H1 (cell line): ENCODE data around the gene IFIT1. TPM values are rescaled to one million over a fixed set of nuclear protein-coding genes. Genes with fewer than 3 reads are reported as not detected.

ENCODE experiments used
- CHD1 ChIP-seq: IDR thresholded peaks from 2 replicates; pipeline ENCODE4 v1.6.1; 2012; ENCODE audit warnings: low read depth, low read length, improper control_type of control experiment
- GABPA ChIP-seq: IDR thresholded peaks from 2 replicates; pipeline ENCODE4 v1.6.1; 2011; ENCODE audit warnings: mild to moderate bottlenecking, low read length, moderate library complexity, borderline replicate concordance; ENCODE audit not compliant: insufficient read depth
- MAFK ChIP-seq: IDR thresholded peaks from 2 replicates; pipeline ENCODE4 v1.6.1; 2012; ENCODE audit warnings: low read depth, mild to moderate bottlenecking, improper control_type of control experiment, low read length
- PHF8 ChIP-seq: fragments of 200-600 bp; sonication (generic); conservative IDR thresholded peaks from 2 replicates; pipeline ENCODE4 v1.7.1; 2012; ENCODE audit warnings: low read depth, mild to moderate bottlenecking, inconsistent platforms, low read length, moderate library complexity
- SAP30 ChIP-seq: fragments of 300-600 bp; sonication (generic); IDR thresholded peaks from 2 replicates; pipeline ENCODE4 v1.7.1; 2012; ENCODE audit warnings: low read length, moderate library complexity, mild to moderate bottlenecking, inconsistent platforms; ENCODE audit not compliant: insufficient read depth, insufficient replicate concordance
- SIN3A ChIP-seq, 2 experiments: IDR thresholded peaks in 1 of 2; conservative IDR thresholded peaks in 1 of 2; 2 replicates each; pipeline ENCODE4 v1.6.1; 2011 to 2012; ENCODE audit warnings: low read length in 2 of 2, improper control_type of control experiment in 1 of 2, low read depth in 1 of 2, mild to moderate bottlenecking in 1 of 2
- SP1 ChIP-seq: IDR thresholded peaks from 2 replicates; pipeline ENCODE4 v1.6.1; 2011; ENCODE audit warnings: low read depth, low read length
- TEAD4 ChIP-seq: IDR thresholded peaks from 2 replicates; pipeline ENCODE4 v1.6.1; 2012; ENCODE audit warnings: low read depth, low read length, inconsistent platforms, mixed read lengths
- polyA plus RNA-seq, 7 experiments: library from polyadenylated mRNA; depleted of rRNA in 3 of 7; stranded (reverse) in 5 of 7; unstranded in 2 of 7; fragments of >200 nt in 5 of 7; fragments of 200-250 nt in 2 of 7; gene quantifications; 1 replicate in 5 of 7; 2 replicates in 1 of 7; 4 replicates in 1 of 7; pipeline versions ENCODE4 v1.2.1 to v1.2.3, GENCODE V29; 2011 to 2013; ENCODE audit warnings: missing spikeins in 2 of 7, mixed read lengths in 2 of 7
- total RNA-seq: library from RNA; stranded (reverse); fragmentation: NEBNext Ultra II Directional; extraction: Animal tissue kit (Norgen Biotek cat#: 25700); gene quantifications from 2 replicates; pipeline ENCODE4 v1.2.1, GENCODE V29; 2021

Gene IFIT1
- total and polyA plus RNA-seq, 2 of the 8 experiments (the other 6 are each of a cell fraction or from before 2014, with no cell fraction given) = 0.94 to 1.5 TPM

DNA sequence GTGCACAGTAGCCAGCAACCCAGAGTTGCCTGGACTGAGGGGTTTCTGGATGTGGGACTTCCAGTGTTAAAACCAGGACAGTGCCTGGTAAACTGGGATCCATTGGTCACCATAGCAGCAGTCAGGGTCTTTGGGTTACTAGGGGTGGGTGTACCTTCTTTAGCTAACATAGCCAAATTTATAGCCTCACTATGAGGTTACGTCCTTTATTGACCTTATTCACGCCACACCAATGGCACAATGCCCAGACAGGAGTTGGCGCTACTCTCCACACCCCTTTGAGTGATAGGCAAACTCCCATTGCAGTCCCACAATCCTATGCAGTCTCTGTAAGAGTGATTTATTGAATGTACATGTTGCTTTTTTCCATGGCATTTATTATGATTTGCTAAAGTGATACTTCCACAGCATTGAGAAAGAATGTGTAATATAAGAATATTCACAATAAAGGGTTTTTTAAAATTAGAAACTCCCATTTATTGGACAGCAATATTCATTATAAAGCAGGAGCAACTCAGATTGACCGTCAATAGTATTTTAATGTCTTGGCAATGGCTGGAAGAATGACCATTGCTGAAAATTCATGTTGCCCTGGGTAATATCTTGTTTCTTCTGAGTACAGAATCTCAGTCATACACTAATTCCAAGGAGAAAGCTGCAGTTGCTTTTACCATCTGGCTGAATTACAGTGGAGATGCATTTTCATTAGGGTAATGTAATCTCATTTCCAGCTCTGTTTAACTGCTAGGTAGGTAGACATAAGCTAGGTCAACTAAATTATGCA, 48.0 kb downstream of the IFIT1 start (continued):
- TF ChIP-seq MAFK (no peak), GABPA (no peak), TEAD4 (no peak), SAP30 (no peak), CHD1 (no peak), PHF8 (no peak), SP1 (no peak), SIN3A (conservative IDR thresholded peaks at IDR 0.05 in 1 of 2, IDR thresholded peaks at IDR 0.05 in 1 of 2; ENCODE audit: low read depth in 1 of 2, low read length in 2 of 2) (no peak)
